Natural killer cell (primary cell): ENCODE data around the gene PARD3B. TPM values are rescaled to one million over a fixed set of nuclear protein-coding genes. Genes with fewer than 3 reads are reported as not detected.

ENCODE experiments used
- ATAC-seq, 3 donors: fragments of 150-1000 bp in 2 of 3; fragments of 200-7000 bp in 1 of 3; cut with Tn5 transposase; 1 replicate in 1 of 3; 2 replicates in 2 of 3; pipeline ENCODE4 v1.10.0; 2021; ENCODE audit warnings: mild to moderate bottlenecking in 2 of 3, moderate library complexity in 2 of 3
- DNase-seq, 2 donors: peaks; one replicate each; pipeline versions ENCODE4 v3.0.0 to v3.0.0-alpha.2; 2013 to 2021; ENCODE audit warnings: mixed read lengths in 1 of 2
- H3K27ac ChIP-seq: one replicate; pipeline ENCODE4 v1.5.1; 2013; ENCODE audit warnings: mild to moderate bottlenecking, low read length
- H3K27me3 ChIP-seq: one replicate; pipeline ENCODE4 v1.6.1; 2013; ENCODE audit warnings: low read length; ENCODE audit not compliant: control insufficient read depth, insufficient read depth
- H3K36me3 ChIP-seq: one replicate; pipeline ENCODE4 v1.6.1; 2013; ENCODE audit warnings: low read length; ENCODE audit not compliant: control insufficient read depth, insufficient read depth
- H3K4me1 ChIP-seq: one replicate; pipeline ENCODE4 v1.6.1; 2013; ENCODE audit warnings: low read length; ENCODE audit not compliant: control insufficient read depth, insufficient read depth
- H3K4me3 ChIP-seq: one replicate; pipeline ENCODE4 v1.5.1; 2013; ENCODE audit warnings: low read length
- H3K9me3 ChIP-seq: one replicate; pipeline ENCODE4 v1.6.1; 2013; ENCODE audit warnings: low read length; ENCODE audit not compliant: control insufficient read depth, insufficient read depth
- H3K27ac Mint-ChIP-seq, 2 donors: one replicate each; pipeline ENCODE4 v1.8.0; 2022; ENCODE audit warnings: mild to moderate bottlenecking in 2 of 2, mixed read lengths in 2 of 2, moderate library complexity in 1 of 2
- H3K27me3 Mint-ChIP-seq, 2 donors: one replicate each; pipeline ENCODE4 v1.8.0; 2022; ENCODE audit warnings: low read depth in 2 of 2, mixed read lengths in 2 of 2
- H3K36me3 Mint-ChIP-seq: one replicate; pipeline ENCODE4 v1.8.0; 2022; ENCODE audit warnings: mixed read lengths
- H3K4me1 Mint-ChIP-seq, 2 donors: one replicate each; pipeline ENCODE4 v1.8.0; 2022; ENCODE audit warnings: mixed read lengths in 2 of 2
- H3K4me3 Mint-ChIP-seq: one replicate; pipeline ENCODE4 v1.8.0; 2022; ENCODE audit warnings: mild to moderate bottlenecking, moderate library complexity, mixed read lengths
- H3K9me3 Mint-ChIP-seq, 2 donors: one replicate each; pipeline ENCODE4 v1.8.0; 2022; ENCODE audit warnings: mixed read lengths in 2 of 2
- WGBS: methylation state at CpG from one replicate; pipeline ENCODE4 v1.1.7; 2013; ENCODE audit warnings: missing lambda C conversion rate; ENCODE audit not compliant: insufficient coverage; 5-methylcytosine and 5-hydroxymethylcytosine counted together
- intact Hi-C: fragments of 100-400 bp; cut with micrococcal nuclease; formaldehyde crosslinking; loops from one replicate; pipeline ENCODE4 v1.14.2; 2022
- total RNA-seq, 4 donors: library from RNA; stranded (reverse); fragments of 120-200 nt in 1 of 4; gene quantifications; one replicate each; pipeline versions ENCODE4 v1.2.3 to v1.2.4, GENCODE V29; 2013 to 2022
- TF ChIP-seq, protein P1 (sequence below): fragments of 200-600 bp; IDR thresholded peaks from one replicate; pipeline ENCODE4 v1.8.0; 2022; ENCODE audit warnings: antibody characterized with exemption

The PARD3B gene
- total RNA-seq, 3 donors from 2014 or later (not counting 1 experiment from before 2014, with no cell fraction given): 0.13 to 0.45 TPM; not detected in 1

DNA sequence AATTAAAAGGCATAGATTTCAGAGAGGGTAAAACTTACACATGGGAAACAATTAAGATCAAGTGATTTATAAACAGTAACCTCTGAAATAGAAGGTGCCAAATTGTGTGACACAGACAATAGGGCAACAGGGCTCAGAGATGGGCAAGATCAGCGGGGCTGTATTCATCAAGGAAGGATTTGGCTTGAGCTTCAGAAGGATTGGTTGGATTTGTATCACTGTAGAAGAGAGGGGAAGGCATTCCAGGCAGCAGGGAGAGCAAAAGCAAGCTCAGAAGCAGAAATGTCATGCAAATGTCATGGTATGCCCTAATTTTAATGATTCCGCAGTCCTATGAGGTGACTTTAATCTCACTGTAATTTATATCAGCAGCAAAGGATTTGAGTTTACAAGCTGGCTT is 722.0 kb downstream of the PARD3B start:
- no peaks in the 10 kb centered on the region for H3K4me1 ChIP-seq
- 90% methylated on average over 2 of the region's 2 CpGs for WGBS
- ATAC-seq (no peak), DNase-seq (no peak)
- H3K4me3 ChIP-seq: no peak overlapping the region
- H3K36me3 ChIP-seq: no peaks in the 10 kb centered on the region
- TF ChIP-seq, protein P1, sequence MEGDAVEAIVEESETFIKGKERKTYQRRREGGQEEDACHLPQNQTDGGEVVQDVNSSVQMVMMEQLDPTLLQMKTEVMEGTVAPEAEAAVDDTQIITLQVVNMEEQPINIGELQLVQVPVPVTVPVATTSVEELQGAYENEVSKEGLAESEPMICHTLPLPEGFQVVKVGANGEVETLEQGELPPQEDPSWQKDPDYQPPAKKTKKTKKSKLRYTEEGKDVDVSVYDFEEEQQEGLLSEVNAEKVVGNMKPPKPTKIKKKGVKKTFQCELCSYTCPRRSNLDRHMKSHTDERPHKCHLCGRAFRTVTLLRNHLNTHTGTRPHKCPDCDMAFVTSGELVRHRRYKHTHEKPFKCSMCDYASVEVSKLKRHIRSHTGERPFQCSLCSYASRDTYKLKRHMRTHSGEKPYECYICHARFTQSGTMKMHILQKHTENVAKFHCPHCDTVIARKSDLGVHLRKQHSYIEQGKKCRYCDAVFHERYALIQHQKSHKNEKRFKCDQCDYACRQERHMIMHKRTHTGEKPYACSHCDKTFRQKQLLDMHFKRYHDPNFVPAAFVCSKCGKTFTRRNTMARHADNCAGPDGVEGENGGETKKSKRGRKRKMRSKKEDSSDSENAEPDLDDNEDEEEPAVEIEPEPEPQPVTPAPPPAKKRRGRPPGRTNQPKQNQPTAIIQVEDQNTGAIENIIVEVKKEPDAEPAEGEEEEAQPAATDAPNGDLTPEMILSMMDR: no peak
- H3K9me3 ChIP-seq: no peaks in the 10 kb centered on the region
- H3K4me1 Mint-ChIP-seq: no peaks in the 10 kb centered on the region
- H3K9me3 Mint-ChIP-seq: no peaks in the 10 kb centered on the region
- intact Hi-C loops: no loop called here
- H3K27ac ChIP-seq: no peak overlapping the region
- no peaks in the 10 kb centered on the region for H3K36me3 Mint-ChIP-seq
- no peak overlapping the region for H3K4me3 Mint-ChIP-seq
- no peak overlapping the region for H3K27ac Mint-ChIP-seq
- no peaks in the 10 kb centered on the region for H3K27me3 ChIP-seq
- H3K27me3 Mint-ChIP-seq: no peaks in the 10 kb centered on the region

DNA sequence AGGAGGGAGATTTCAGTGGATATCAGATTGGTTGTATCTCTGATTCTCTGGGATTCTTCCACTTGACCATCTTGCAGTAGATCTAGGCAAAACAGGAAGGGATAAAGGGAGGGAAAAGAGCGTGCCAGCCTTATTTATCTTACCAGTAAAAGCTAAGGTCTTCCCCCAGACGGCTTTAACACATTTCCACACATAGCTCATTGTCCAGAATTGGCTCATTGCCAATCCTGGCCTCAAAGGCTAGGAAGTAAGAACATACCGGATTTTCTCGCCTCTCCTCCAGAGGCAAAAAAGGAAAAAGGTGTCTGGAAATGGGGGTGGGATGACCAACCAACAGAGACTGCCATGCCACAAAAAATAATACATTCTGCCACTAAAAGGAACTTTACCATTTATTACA is 725.4 kb downstream of the PARD3B start:
- Histone ChIP-seq H3K36me3 (no peaks in the 10 kb centered on the region), H3K4me3 (no peak overlapping the region), H3K27me3 (no peaks in the 10 kb centered on the region), H3K4me1 (no peaks in the 10 kb centered on the region), H3K27ac (no peak overlapping the region), H3K9me3 (no peaks in the 10 kb centered on the region)
- TF ChIP-seq, protein P1: no peak
- no peaks in the 10 kb centered on the region for H3K9me3 Mint-ChIP-seq
- 95% methylated on average over 4 of the region's 4 CpGs for WGBS
- H3K4me1 Mint-ChIP-seq: no peaks in the 10 kb centered on the region
- intact Hi-C loops: no loop called here
- ATAC-seq (no peak), DNase-seq (no peak)
- H3K4me3 Mint-ChIP-seq: no peak overlapping the region
- no peak overlapping the region for H3K27ac Mint-ChIP-seq
- no peaks in the 10 kb centered on the region for H3K27me3 Mint-ChIP-seq
- H3K36me3 Mint-ChIP-seq: no peaks in the 10 kb centered on the region

DNA sequence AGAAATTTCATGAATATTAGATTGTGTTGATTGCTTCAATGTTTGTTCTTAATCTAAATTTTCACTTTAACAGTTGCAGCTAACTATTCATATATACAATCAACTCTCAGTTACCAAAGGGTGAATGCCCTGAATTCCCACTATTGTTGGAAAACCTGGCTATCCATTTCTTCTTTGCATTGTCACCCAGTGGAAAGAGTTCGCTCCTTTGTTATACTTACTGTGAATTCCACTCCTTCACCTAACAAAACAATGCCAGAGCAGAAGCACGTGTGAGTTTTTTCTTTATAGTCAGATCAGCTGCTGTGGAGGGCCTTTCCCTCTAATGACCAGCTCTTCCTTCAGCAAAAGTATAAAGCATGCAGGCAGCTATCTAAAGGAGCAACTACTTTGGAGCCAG is 727.9 kb downstream of the PARD3B start:
- Mint-ChIP-seq H3K4me3 (no peak overlapping the region), H3K36me3 (no peaks in the 10 kb centered on the region), H3K9me3 (peaks cover 5 to 7% of the 10 kb centered on the region in 2 donors), H3K4me1 (no peaks in the 10 kb centered on the region), H3K27ac (no peak overlapping the region), H3K27me3 (peaks cover 0 to 3% of the 10 kb centered on the region in 2 donors)
- DNase-seq (no peak), ATAC-seq (no peak)
- no peak overlapping the region for H3K4me3 ChIP-seq
- intact Hi-C loops: no loop called here
- H3K36me3 ChIP-seq: no peaks in the 10 kb centered on the region
- no peaks in the 10 kb centered on the region for H3K27me3 ChIP-seq
- TF ChIP-seq, protein P1: no peak
- H3K9me3 ChIP-seq: no peaks in the 10 kb centered on the region
- no peak overlapping the region for H3K27ac ChIP-seq
- H3K4me1 ChIP-seq: no peaks in the 10 kb centered on the region
- 93% methylated on average over 2 of the region's 2 CpGs for WGBS

DNA sequence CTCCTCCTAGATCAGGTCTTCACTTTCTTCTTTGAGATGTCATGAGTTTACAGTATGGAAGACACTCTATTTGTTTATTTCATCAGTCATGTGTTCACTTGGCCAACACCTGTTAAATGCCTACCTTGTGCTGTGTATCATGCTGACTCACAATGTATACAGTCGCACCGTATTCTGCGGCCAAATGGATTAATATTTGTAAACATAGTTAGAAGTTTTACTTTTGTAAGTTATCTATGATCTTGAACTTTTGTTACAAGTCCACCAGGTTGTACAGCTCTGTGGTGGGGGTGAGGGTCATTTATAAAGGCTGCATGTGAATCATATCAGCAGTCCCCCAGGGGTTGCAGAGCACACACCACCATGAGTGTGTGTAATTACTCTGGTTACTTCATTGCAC is 728.4 kb downstream of the PARD3B start:
- no peak overlapping the region for H3K27ac ChIP-seq
- no peaks in the 10 kb centered on the region for H3K36me3 ChIP-seq
- H3K4me1 ChIP-seq: no peaks in the 10 kb centered on the region
- no peaks in the 10 kb centered on the region for H3K9me3 ChIP-seq
- ATAC-seq (no peak), DNase-seq (no peak)
- H3K27ac Mint-ChIP-seq: no peak overlapping the region
- 100% methylated on average over 3 of the region's 3 CpGs for WGBS
- no peaks in the 10 kb centered on the region for H3K27me3 ChIP-seq
- H3K4me3 ChIP-seq: no peak overlapping the region
- H3K36me3 Mint-ChIP-seq: no peaks in the 10 kb centered on the region
- peaks cover 5 to 8% of the 10 kb centered on the region in 2 donors for H3K9me3 Mint-ChIP-seq
- peaks cover 0 to 3% of the 10 kb centered on the region in 2 donors for H3K27me3 Mint-ChIP-seq
- TF ChIP-seq, protein P1: no peak
- H3K4me1 Mint-ChIP-seq: no peaks in the 10 kb centered on the region
- H3K4me3 Mint-ChIP-seq: no peak overlapping the region
- intact Hi-C loops: no loop called here
